NCI-H1048 (cell line): ENCODE measurements around the gene EIF4E2.

Experiments used
- DNase-seq: peaks from one replicate; lab custom pipeline; 2025; lab: John Stamatoyannopoulos, UW

EIF4E2 gene, protein sequence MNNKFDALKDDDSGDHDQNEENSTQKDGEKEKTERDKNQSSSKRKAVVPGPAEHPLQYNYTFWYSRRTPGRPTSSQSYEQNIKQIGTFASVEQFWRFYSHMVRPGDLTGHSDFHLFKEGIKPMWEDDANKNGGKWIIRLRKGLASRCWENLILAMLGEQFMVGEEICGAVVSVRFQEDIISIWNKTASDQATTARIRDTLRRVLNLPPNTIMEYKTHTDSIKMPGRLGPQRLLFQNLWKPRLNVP

DNA sequence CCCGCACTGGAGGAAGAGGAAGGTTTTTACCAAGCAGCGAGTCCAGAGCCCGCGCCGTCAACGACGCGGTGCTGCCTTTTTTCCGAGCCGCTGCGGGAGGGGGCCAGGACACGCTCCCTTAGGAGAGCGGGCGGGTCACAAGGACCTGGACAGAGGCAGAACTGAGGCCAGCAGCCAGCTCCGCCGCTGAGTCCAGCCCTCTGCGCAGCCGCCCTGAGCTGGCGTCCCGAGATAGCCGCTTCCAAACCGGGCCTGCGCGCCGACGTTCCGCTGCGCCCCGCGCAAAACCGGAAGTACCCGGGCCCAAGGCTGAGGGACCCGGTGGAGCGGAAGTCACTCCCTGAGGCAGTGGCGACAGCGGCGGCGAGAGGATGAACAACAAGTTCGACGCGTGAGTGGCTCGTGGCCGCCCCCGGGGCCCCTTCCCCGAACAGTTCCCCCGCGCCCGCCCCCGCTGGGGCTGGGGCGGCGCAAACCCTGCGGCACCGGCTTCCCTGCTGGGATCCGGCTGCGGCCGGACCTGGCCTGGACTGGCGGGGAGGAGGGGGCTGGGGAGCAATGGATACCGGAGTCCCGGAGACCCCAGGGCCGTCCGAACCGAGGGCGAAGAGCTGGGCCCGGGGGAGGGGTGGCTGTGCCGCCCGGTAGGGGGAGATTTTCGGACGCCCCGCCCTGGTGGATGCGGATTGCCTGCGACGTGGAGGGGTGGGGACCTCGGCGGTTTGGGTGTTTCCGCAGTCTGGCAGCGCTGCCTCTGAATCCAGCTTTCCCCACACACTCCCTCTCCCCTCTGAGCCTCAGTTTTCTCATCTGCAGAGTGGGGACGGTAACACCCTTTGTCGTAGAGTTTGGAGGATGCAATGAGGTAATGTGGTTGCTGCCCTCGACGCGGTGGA lies at the start of gene EIF4E2, which contains the start of gene TIGD1:
Gene EIF4E2 (plus strand): TSS at position 336 of the 896 bp plus-strand sequence. CDS start 36 bp downstream, at position 372.
Gene TIGD1 (minus strand): TSS at position 204 of the 896 bp plus-strand sequence. CDS start 675 bp downstream, outside the sequence.
- DNase-seq, result peak; percentile 82

DNA sequence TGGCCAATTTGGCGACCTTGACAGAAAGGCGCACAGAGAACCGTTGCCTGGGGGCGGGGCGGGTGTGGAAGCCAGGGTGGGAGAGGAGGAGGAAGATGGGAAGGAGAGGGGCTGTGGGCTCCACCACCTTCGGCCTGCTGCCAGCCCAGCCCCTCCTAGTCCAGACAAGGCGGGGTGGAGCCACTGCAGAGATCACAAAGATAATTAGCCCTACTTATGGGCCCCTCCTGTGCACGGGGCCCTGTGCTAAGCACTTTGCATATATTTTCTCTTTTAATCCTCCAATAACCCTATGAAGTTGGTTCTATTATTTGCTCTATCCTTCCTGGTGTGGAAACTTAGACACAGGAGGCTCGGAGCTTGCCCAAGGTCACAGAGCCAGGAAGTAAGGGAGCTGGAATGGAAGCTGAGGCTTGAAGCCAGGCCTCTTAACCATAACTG lies 49.1 kb upstream of the EIF4E2 start:
- DNase-seq, result no peak

DNA sequence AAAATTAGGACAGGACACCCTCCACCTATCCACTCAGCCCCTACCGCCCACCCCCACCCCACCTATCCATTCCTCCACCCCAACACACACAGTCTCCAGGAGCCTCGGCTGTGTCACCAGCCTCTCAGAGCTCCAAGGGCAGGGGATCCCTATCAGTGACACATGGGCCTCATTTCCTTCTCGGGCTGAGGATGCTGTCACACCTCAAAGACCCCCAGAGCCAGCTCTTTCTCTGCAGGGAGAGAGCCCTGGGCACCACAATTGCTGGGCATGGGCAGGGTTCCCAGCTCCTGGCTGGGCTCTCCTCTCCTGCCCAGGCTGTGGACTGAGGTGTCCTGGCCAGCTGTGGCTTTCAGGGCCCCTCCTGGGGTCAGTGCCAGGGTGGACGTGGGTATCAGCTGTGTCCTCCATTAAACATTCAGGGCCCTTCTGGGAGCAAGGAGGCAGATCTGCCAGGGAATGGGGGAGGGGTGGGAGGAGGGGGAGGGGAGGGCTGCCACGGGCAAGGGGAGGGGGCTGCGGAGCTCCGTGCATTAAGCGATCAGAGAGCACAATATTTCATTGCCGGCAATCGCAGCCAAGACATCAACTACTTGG lies 48.6 kb upstream of the EIF4E2 start:
- no peak for DNase-seq

DNA sequence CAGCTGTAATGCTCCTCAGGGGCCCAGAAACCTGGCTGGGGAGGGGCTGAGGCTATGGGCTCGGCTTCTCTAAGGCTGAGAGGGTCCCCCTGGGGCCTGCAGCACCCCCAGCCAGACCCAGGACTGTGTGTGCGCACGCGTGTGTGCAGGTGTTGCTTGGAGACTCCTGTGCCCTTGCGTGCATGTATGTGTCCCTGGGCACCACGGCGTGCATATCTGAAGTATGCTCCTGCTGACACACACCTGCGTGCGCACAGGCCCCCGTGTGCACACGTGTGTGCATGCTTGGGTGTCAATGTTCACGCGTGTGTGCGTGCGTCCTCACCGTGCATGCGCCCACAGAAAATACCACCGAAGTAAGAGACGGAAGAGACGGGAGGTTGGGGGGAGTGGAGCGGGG lies 48.0 kb upstream of the EIF4E2 start:
- no peak for DNase-seq

DNA sequence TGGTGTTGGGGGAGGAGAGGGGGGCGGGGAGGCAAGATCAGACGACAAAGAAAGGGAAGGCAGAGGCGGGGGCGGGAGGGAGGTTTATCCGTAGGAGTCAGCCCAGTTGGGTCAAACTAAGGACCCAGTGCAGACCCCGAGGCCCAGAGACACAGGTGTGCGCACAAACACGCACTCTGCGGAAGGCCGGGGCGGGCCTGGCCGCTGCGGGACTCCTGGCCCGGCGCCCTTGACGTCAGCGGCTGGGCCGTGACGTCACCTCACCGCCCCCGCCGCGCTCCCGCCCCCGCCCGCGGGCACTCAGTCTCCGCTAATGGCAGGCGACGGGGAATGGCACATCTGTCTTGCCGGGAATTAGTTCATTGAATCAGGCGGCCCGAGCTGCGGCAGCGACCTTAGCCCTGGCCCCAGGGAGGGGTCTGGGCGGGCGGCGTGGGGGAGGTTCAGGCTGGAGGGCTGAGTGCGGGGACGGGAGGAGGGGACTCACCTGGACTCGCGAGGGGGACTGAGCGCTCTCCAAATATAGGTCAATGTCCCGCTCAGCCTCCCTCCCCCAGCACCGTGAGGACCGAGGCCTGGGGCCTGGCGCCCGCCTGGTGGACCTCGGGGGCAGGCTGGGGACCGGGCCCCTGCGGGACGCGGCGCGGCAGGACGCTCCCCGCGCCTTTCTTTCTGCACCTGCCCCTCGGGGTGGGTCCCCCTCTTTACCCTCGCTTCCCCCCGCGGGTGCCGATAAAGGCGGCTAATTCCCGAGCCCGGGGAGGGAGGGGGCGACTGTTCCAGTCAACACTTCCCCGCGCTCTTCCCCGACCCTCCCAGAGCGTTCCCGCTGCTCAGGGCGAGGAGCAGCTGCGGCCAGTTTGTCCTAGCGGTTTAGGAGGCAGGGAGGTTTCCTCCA lies 47.3 kb upstream of the EIF4E2 start:
- DNase-seq, result no peak

DNA sequence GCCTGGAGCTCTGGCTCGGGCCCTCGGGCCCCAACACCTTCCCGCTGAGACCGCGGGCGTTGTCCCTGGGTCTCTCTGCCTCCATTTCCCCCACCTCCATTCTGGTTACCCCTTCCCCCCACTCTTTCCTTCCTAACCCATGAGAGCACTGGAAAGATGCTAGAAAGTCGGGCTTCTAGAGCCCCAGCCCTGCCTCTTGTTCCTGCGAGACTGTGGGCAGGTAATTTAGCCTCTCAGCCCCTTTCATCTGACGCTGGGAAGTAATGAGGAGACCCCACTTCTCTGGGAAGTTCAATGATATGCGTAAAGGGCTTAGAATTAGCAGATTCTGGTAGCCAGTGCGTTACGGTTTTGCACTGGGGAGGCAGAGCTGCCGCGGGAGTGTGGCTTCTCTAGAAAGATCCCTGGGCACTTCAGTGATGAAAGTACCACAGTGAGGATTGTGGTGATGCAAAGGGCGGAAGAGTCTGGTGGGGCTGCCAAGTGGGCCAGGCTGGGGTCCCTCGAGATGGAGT lies 46.6 kb upstream of the EIF4E2 start:
- DNase-seq, result no peak

DNA sequence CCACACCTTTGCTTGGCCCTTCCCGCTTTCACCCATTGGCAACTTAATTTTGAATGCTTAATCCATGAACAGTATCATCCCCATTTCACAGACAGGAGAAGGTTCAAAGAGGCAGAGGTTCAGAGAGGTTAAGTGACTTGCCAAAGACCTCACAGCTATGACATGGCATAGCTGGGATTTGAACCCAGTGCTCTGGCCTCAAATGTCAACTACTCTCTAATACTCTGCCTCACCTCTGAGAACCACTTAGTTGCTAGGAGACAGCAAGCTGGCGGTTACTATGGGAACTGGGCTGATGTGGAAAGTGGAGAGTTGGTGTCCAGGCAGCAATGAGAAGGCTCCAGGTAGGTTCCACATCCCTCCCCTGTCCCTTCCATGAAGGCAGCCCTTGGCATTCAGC lies 46.1 kb upstream of the EIF4E2 start:
- no peak for DNase-seq

DNA sequence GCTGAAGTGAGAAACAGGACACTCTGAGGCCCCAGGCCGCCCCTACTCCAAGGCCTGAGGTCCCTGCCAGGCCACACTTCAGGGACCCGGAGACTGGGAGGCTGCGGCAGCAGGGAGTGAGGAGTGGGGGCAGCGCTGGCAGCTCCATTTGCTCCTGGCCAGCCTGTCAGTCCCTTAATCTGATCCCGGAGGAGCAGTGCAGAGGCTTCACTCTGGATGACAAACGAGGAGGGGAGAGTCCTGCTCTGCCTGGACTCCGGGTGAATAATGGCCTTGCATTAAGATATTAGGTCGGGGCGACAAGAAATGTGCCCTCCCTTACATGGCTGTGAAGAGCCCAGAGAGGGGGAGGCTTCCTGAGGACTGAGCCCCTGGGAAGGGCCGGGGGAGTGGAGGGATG lies 44.6 kb upstream of the EIF4E2 start:
- DNase-seq, result no peak

DNA sequence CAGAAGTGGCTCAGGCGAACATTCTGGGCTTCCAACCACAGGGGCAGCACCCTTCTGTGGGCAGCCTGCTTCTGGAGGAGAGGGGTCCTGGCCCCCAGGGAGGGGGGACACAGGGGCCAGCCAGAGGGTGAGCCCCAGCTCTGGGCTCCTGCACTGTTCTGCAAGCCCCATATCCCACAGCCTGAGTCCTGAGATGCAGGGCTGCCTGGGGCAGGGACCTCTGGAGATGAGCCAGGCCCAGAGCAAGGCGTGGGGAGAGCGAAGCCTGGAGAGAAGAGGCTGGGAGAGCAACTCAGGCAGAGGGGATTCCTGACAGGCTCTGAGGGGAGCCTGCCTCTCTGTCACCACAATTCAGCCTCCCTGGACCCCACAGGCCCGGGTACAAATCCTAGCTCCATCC lies 43.8 kb upstream of the EIF4E2 start:
- DNase-seq, result no peak

DNA sequence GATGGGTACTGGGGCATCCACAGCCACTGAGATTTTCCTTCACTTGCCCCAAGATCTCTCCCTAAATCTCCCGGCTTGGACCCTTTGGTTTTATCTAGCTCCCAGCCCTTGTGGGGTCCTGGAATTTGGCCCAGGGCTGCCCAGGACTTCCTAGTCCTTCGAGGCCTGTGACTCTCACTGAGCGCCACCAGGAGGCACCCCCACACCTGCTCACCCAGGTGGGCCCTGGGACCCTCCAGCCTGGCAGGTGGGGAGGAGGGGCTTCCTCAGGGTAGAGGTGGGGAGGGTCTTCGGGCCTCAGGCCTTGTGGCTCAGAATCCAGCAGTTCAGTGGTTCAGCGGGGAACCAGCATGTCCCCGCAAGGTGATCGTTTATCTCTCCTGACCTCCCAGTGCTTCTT lies 42.2 kb upstream of the EIF4E2 start:
- DNase-seq, result no peak

DNA sequence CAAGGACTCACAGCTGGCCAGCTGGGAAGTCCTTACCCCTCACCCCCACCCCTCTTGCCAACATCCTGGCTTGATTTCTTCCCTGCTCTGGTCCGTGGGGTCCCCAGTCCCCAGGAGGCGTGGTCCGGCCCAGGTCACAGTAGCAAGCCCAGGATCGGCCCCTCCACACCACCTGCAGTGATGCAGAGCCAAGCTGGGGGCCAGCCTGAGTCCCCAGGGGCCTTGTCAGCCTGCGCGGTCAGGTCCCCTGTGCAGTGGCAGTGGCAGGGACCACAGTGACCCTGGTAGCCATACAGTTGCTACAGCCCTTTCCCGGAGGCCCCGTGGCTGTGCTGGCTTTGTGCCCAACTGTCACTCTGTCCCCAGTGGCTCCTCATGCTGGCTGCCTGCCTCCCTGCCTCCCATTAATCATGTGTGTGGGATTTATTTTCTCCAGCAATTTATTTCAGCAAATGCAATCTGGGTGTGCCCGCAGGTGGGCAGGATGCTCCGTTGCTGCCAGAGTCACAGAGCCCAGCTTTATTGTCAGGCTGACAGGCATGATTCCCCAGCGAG lies 39.1 kb upstream of the EIF4E2 start:
- DNase-seq, result no peak

DNA sequence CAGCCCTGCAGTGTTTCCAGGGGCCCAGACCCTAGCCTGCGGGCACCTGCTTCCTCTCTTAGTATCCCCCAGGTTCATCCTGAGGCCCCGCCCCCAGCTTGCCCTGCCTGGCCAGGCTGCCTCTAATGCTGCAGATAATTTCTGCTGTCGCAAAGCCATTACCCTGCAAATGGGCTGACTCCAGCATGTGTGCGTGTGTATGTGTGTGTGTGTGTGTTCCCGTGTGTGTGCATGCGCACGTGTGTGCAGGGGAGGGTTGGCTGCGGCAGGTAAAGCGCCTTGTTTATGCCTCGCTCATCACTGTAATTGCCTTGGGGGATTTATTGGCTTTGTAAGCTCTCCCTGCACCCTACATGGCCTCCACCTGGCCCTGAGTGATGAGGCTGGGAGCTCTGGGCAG lies 37.9 kb upstream of the EIF4E2 start:
- no peak for DNase-seq

DNA sequence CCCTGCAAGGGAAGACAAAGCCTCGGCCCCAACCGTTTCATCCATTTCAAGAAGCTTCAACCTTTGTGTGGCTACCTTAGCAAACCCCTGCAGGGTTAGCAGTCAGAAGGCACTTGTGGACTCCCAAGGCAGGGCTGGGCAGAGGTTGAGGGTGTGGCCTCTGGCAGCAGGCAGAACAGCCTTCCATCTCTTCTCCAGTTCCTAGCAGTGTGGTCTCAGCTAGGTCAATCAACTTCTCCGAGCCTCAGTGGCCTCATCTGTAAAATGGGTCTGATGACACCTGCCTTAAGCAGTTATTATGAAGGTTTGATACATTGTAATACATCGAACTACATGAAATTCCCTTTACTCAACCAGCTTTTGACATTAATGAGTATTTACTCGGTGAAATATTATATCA lies 37.1 kb upstream of the EIF4E2 start:
- DNase-seq, result no peak

DNA sequence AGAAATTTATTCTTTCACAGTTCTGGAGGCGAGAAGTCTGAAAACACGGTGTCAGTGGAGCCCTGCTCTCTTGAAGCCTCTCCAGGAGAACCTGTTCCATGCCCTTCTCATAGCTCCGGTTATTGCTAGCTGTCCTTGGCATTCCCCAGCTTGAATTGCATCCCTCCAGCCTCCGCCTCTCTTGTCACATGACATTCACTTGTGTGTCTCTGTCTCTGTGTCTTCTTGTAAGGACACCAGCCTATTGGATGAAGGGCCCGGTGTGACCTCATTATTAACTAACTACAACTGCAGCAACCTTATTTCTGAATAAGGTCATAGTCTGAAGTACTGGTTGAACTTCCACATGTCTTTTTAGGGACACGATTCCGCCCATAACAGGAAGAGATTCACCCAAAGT lies 34.9 kb upstream of the EIF4E2 start:
- no peak for DNase-seq

DNA sequence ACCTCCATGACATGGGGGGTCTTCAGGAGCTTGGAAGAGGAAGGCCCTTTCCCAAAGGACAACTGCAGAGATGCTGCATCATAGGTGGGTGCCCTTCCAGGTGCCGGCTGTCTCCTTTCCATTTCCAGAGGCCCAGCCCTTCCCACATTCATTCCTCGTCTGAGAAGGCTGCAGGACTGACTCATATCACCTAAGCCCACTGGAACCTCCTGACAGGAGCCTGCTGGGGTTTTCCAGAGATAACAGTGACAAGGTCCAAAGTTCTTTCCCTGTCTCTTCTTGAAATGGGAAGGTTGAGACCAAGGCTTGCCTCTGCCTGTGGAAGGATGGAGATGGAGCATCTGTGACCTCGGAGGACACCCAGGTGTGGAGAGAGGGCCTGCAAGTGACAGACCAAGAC lies 33.9 kb upstream of the EIF4E2 start:
- DNase-seq, result no peak

DNA sequence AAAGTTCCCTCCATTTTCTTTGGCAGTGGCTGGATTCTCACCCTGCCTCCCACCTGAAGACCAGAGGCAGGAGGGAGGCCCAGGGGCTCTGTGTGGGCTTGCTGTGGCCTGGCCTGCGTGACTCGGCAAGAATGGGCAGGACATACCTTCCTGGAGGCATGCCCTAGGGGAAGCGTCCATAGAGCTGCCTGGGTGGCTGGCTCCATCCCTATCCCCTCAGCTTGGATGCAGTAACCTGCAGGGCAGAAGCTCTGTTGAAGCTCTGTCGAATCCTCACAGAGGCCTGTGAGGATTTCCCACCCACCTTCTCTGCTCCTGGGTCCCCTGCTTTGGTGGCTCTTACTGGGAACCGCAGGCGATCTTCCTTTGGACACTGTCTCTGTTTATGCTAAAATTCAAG lies 31.6 kb upstream of the EIF4E2 start:
- DNase-seq, result no peak

DNA sequence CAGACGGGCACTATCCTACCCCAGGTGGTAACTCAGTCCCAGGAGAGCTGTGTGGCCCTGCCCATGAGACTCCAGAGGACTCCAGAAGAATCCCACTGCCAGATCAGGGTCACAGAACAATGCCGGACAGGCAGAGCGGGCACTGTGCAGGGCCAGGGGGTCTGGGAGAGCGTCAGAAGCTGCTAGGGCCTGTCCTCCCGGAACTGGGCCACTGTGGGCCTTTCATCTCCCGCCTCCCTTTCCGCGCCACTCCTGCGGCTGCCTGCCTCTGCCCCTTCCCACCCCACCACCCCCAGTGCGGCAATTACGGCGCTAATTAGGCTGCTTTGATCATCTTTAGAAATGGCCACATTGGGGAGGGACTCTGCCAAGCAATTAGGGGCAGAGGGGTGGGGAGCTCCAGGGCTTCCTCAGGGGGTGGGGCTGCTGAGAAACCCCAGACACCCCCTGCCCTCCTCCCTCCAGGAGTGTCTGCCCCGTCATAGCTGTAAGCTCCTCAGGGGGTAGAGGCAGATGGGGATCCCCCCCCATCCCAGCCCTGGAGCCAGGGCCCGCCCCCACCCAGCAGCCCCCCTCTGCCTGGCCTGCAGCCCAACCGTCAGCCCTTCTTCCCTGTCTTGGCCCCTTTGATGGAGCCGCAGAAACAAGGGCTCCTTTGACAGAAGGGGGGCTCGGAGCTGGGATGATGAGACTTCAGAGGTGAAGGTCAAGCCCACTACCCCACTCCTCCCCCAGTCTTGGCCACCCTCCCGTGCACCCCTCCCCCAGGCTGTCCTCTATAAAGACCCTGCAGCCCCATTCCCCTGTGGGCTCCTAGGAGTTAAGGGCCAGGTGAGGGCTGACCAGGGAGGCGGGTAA lies 30.7 kb upstream of the EIF4E2 start, which contains the start of gene PRSS56:
Gene PRSS56 (plus strand): TSS at position 808 of the 858 bp plus-strand sequence. CDS start 211 bp downstream, outside the sequence.
- DNase-seq, result no peak

DNA sequence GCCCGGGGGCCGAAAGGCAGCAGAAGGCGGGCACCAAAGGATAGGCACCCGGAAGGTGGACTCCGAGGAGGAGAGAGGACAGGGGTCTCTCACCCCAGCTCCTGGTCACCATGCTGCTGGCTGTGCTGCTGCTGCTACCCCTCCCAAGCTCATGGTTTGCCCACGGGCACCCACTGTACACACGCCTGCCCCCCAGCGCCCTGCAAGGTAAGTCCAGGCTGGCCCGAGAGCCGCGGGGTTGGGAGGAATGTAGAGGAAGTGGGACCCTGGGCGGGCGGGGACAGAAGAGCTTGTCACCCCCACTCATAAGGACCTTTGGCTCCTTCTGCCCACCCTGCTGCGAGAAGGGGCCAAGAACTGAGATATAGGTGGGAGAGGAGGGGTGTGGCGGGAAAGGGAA lies 30.0 kb upstream of the EIF4E2 start:
- DNase-seq, result no peak

DNA sequence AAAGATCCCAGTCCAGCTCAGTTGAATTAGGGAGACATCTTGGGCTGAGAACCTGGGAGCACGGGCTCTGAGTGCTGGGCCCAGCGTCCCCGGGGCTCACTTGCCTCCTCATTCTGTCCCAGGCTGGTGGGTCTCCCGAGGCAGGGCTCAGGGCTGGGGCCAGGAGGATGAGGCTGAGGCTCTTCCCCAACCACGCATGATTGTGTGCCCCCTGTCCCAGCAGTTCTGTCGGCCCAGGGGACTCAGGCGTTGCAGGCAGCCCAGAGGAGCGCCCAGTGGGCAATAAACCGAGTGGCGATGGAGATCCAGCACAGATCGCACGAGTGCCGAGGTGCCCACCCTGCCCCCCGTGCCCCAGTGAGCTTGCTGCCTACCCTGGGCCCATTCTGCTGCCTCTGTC lies 29.4 kb upstream of the EIF4E2 start:
- no peak for DNase-seq

DNA sequence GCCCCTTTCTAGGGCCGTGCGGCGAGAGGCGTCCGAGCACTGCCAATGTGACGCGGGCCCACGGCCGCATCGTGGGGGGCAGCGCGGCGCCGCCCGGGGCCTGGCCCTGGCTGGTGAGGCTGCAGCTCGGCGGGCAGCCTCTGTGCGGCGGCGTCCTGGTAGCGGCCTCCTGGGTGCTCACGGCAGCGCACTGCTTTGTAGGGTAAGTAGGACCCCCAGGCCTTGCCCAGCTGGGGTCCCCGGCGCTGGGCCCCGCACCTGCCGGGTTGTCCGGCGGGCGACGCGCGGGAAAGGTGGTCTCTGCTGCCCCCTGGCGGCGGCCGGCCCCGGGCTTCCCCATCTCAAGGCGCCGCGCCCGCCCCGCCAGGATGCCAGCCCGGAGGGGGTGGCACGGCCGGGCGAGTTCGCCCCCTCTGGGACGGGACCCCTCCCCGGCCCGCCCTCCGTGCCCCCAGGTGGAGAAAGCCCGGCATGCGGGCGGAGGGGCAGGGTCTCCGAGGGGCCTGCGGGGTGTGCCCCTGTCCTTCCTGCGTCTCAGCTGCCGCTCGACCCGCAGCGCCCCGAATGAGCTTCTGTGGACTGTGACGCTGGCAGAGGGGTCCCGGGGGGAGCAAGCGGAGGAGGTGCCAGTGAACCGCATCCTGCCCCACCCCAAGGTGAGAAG lies 28.4 kb upstream of the EIF4E2 start:
- DNase-seq, result no peak
